HG03159 (cell line): ENCODE measurements around the gene SEPSECS.
A peak's percentile ranks its signal among the peaks of the same experiment; 100 is the strongest.

Experiments
- ATAC-seq: cut with Tn5 transposase; IDR thresholded peaks from one replicate; pipeline ENCODE4 v1.9.1; 2021; ENCODE audit warnings: mild to moderate bottlenecking, moderate library complexity; ENCODE audit not compliant: unreplicated experiment

Gene SEPSECS

DNA sequence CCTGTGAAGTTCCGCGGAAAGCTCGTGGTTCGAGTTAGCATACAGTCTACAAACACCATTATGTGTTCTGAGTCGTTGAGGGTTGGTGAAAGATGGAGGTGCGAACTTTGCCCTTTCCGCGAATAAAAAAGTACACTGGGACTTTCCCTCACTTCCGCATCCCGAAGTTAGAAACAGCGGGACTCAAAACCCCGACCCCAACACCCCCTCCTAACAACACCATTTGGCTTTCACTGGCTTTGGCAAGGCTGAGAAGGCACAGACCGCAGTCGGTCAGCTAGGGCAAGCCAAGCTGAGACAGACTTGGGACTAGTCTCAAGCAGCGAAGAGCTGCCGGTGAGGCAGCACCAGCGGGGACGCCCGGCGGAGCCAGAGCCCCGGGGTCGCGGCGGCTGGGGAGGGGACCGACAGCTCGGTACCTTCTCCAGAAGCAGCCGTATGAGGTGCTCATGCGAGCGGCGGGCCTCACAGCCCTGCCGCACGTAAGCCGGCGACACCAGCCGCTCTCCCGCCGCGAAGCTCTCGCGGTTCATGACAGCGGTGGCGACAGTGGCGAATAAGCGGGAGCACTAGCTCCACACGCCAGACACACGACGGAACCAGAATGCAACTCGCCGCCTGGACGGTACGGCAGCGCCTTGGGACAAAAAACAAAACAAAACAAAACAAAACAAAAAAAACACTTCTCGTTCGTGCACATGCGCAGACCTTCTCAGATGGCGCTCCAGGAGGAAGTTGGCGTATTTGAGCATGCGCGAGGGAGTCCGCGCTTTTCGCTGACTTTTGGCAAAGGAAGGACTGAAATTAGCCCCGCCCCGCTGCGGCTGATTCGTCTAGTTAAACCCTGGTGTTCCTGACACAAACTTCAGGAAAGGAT is at the start of gene SEPSECS:
SEPSECS (minus strand) TSS at position 613 of the 877 bp plus-strand sequence; CDS start at position 533, 80 bp downstream.
- ATAC-seq = peak; percentile 77

DNA sequence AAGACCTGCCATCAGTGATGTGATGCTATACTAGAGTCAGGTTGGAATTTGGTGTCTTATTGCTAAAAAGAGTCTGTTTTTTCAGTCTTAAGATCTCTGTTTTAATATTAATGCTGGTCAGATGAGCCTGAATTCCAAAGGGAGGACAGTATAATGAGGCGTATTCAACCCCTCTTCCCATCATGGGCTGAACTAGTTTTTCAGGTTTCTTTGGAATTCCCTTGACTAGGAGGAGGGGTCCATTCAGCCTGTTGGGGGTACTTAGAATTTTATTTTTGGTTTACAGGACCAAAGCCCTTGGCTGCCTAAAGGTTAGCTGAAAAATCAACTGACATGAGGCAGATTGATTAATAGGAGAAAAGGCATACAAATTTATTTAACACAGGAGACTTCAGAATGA is 49.5 kb upstream of the SEPSECS start:
- ATAC-seq = no peak

DNA sequence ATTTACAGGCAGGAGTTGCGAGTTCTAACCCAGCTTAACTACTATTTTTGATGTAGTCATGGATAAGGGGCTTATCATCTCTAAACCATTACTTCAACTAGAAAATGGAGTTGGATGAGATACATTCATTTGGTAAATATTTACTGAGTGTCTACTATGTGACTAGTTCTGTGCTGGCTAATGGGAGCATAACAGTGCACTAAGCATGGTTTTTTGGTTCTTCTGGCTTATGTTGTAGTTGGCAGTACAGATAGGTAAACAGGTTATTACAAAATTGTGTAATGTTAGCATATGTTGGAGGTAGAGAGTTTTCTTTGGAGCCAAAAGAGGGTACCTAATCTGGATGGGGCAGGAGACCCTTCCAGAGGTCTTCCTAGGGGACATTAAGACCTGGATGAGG is 47.7 kb upstream of the SEPSECS start:
- ATAC-seq = no peak

DNA sequence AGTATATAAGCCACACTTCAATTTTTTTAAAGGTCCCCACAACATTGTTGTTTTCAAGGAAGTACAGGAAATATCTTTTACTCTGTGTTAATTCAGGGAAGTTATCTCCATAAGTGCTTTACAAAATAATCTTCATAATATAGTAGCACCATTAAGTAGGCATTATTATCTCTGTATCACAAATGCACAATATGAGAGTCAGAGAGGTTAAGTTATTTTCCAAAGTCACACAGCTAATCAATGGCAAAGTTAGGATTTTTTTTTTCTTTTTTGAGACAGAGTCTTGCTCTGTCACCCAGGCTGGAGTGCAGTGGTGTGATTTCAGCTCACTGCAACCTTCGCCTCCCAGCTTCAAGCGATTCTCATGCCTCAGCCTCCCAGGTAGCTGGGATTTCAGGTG is 38.5 kb upstream of the SEPSECS start:
- ATAC-seq = no peak

DNA sequence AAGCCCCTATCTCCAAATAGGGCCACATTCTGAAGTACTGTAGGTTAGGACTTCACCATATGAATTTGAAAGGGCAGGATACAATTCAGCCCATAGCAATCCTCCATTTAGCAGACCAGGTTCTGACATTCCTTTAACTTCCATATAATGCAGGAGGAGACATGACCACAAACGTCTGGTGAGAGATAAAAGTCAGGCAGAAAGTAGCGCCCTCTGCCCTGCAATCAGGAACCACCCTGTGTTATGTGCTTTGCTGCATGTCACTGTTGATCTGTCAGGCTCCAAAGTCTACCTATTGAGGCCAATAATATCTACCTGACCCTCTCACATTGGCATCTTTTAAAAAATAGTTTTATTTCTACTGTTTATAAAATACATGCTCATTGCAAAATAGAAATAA is 30.2 kb upstream of the SEPSECS start:
- no peak for ATAC-seq

DNA sequence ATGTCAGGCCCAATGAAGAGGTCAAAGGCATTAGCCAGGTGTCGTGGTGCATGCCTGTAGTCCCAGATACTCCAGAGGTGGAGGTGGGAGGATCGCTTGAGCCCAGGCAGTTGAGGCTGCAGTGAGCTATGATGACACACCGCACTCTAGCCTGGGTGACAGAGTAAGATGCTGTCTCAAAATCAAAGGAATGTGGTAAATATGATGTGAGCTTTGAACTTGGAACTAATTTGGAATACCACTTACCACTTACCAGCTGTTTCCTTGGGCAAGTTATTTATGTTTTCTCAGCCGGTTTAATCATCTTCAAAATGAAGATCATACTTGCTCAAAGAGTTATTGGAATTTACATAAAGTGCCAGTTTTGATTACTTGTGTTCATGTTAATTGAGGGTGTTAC is 23.8 kb upstream of the SEPSECS start:
- ATAC-seq = no peak

DNA sequence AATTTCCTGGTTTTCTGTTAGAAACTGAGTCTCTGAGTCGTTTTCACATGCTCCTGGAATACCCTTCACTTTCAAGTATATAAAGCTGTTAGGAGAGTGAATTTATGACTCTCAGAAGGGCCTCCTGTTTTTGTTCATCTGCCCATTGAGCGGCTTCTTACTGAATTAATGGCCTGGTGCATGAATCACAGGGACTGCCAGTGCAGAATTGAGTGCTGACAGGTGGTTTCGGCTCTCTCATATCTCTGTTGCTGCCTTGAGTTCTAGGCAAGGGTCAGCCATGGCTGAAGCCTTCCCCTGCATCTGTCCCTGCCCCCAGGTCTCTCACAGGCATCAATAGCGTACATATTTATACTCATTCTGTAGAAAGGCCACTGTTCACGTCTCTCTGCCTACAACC is 22.7 kb upstream of the SEPSECS start:
- no peak for ATAC-seq

DNA sequence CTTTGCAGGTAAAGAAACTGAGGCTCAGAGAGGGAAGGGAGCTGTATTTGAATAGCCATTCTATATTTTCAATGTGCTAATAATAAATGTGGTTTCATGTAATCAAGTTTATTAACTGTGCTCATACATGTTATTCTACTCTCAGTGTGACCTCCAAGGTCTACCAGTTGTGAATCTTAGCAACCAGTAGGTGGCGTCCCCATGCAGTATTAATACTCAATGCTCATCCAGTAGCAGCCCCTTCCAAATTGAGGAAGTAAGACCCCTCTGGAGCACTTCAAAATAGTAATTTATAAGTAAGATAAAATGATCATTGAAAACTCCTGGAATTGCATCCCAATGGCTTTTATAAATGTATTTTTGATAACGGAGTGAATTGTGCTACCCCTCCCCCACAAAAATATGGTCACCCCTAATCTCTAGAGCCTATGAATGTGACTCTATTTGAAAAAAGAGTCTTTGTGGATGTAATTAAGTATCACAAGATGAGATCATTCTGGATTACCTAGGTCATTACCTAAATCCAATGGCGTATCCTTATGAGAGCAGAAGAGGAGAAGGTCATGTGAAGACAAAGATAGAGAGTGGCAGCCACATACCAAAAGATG is 20.4 kb upstream of the SEPSECS start:
- ATAC-seq = peak; percentile 98

DNA sequence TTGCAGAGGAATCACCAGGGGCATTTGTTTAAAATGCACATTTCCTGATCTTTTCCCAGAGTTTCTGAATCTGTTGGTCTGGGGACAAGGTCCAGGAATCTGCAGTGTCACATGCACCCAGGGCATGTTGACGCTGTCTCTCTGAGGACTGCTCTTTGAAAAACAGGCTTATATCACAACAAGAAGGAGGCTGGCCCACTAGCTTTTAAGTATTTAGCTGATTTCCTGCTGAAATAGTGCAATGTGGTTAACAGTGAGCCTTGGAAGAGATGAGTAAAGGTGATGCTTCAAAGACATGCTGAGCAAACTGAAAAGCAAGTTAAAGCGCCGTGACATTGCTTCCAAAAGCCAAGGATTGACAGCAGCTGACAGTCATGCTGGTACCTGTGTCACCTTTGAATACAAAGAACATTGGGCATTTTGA is 18.6 kb upstream of the SEPSECS start:
- no peak for ATAC-seq

DNA sequence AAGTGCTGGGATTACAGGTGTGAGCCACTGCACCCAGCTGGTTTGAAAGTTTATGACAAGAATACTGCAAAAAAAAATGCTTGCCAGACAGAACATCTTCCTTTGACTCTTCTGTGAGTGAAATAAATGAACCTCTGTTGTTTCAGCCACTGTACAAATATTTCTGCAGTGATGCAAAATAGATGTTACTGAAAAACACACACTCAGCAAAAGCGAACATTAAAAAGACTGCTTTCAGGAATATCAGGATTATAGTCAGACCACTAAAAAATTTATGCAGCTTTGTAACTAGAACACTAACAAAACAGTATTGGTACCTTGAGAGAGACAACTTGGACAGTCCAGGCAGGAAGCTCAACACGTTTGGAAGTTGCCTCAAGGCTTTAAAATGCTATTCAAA is 16.9 kb upstream of the SEPSECS start:
- no peak for ATAC-seq

DNA sequence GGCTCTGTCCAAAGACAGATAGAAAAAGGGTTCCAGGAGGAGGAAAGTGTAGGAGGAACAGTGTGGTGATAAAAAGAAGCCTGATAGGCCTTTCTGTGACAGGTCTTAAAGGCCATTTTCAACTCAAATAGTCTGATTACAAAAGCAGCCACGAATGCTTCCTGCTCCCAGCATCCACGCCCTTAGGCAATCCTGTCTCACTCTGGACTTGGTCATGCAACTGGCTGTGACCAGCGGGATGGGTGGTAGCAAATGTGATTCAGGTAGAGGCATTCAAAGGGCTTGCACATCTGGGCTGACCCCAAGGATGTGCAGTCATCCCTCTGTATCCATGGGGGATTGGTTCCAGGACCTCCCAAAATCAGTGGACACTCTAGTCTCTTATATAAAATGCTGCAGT is 14.4 kb upstream of the SEPSECS start:
- no peak for ATAC-seq

DNA sequence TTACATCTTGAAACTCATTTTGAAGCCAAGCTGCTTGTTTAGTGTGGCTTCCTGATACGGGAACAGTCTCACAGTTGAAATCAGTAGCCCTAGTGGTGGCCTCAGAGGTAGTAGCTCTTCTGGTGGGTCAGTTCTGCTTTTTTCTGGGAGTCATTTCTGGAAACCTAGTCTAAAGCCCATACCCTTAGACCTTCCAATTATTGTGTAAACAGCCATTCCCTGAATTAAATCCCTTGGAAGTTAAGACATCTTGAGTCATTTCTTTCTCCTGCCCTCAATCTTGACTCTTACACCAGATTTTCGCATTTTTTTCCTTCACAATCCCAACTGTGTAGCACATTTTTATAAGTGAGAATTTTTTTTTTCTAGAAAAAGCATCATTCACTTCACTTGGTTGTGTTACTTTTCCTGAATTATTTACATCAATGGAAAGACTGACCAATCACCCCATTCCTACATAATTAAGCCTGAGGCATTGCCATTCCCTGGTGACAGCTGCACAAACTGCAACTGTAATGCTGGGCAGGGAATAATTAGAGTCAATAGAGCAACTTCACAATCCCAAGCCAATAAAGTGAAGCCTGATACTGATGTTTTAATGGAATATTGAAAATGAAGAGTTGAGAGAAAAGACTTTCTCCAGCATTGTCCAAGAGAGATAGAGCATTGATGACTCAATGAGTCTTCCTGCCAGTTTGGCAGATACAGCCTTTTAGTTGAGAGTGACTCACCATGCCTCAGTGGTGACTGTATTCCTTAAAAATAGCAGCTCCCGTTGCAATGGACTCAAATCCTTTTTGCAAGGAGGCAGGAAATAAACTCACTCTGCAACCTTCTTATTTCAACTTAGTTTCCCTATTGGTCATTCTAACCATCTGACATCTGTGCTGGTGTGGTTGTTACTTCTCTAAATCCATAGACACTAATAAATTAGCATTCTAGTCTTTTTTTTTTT is 13.0 kb upstream of the SEPSECS start:
- ATAC-seq = peak; percentile 81

DNA sequence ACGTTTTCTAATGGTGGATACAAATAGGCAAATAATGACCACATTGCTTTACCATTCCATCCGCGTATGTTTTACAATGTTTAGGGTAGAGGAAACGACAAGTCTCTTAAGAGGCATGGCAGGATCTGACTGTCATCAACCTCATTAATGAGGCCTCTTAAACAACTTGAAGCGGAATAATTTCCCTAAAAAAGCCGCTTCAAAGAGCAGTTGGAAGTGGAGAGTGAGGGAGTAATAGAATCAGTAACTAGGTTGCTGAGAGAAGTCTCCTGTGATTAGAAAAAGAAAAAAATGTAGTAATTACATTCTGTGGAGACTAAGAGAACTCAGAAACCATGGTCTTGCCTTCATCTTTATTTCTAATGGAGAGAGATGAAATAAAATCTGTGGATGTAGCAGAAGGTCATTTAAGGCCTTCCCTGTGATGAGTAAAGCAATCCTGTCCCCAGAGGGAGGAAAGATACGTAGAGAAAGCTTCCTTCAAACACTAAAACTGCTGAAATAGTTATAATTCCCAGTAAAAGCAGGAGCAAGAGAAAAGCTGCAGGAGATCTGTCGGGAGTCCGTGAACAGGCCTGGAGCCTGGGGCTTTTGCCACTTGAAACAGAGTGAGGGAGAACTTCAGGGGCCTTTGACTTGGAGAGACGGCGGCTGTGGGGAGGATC is 11.1 kb upstream of the SEPSECS start:
- no peak for ATAC-seq

DNA sequence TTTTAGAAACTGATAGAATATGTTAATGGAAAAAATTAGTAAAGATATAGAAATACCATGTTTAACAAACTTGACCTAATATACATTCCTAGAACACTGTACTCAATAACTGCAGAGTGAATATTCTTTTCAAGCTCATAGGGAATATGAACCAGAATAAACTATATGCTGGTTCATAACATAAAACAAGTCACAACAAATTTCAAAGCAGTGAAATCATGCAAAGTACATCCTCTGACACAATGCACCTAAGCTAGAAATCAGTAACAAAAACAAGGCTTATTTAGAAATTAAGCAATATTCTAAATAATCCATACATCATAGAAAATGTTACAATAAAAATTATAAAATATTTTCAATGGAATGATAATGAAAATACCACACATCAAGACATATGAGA is 9.2 kb upstream of the SEPSECS start:
- no peak for ATAC-seq

DNA sequence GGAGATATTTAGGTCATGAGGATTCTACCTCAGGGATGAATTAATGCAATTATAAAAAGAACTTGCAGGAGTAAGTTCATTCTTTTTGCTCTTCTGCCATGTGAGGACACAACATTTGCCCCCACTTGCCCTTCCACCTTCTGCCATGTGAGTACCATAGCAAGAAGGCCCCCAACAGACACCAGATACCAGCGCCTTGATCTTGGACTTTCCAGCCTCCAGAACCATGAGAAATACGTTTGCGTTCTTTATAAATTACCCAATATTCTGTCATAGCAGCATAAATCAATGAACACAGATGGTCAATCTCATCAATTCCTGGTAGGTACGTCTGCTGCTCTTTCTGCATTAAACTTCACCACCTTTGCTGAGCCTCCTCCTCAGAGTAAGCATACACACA is 5.7 kb upstream of the SEPSECS start:
- ATAC-seq = no peak

DNA sequence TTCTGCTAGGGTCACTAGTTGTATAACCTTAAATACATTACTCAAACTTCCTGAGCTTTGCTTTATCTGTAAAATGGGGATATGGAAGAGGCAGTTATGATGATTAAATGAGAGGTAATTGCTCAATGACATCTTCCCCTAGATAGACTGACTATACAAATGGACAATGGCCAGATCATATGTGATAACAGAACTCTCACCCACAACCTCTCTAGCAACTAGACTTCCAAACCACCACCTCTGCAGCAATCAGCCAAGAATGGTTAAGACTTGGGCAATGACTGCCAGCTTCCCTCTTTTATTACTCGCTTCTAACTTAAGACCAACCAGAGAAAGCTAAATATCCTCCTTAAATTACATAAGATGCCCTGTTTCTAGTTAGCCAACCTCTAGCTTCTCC is 2.9 kb upstream of the SEPSECS start:
- ATAC-seq = no peak

DNA sequence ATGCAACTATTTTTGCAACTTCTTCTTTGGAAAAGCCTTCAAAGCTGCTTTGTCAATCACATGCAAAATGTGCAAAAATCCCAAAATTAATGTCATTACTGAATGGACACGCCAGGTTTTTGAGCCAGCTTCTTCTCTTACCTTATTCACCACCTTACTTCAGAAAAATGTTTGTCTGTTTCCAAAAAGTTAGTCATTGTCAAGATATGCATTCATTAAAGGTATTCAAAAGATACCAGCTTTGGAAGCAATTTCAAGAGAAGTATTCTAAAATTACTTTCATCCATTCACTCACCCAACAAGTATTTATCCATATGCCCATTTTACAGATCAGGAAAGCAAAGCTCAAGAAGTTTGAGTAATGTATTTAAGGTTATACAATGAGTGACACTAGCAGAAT is 2.3 kb upstream of the SEPSECS start:
- no peak for ATAC-seq

DNA sequence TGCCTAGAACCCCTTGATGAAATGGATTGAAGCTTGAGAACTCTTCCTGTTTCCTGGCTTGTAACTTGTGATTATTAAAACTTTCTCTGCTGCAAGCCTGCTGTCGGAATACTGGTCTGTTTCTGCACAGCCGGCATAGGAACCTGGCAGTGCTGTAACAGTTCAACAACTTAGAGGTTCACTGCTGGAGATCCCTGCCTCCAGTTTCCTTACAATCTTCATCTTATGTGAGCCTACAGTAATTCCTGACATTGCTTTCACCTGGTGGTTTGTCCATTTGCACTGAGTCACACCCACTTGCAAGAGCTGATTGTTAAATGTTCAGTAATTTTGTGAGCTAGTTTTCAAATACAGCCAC is 1.3 kb upstream of the SEPSECS start:
- no peak for ATAC-seq

DNA sequence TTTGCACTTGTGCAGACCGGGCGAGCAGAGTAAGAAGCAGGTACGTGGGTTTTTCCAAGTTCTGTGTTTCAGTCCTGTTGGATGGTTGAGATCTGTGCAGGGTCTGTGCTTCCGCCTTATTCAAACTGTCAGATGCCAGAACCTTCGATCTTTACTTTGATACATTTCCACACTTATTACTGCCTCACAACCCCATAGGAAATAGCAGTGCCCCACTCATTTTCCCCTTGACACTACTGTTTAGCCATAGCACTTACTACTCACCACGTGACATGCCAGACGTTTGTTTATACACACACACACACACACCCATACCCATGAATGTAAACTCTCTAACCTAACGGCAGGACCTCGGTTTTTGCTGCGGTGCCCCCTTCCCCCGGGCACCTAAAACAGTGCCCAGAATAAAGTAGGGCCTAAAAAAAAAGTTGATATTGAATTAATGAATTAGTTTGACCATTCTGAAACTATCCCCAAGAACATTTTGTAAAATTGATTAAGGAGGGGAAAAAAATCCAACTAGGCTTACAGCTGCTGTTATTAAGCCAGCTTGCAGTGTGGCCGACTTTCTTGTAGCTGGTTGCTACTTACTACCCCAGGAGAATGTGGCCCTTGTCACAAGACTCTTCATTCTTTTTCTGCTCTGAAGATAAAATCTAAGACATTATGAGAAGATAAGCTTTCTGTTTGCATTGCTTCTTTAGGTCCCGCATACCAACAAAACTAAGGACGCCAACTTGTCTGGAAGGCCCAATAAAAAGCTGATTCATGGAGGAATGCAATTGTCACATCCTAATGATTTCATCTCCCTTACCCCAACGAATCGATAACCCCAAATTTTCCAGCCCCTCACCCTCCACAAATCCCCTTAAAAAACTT is 704 bp upstream of the SEPSECS start:
- peak; percentile 46 for ATAC-seq

DNA sequence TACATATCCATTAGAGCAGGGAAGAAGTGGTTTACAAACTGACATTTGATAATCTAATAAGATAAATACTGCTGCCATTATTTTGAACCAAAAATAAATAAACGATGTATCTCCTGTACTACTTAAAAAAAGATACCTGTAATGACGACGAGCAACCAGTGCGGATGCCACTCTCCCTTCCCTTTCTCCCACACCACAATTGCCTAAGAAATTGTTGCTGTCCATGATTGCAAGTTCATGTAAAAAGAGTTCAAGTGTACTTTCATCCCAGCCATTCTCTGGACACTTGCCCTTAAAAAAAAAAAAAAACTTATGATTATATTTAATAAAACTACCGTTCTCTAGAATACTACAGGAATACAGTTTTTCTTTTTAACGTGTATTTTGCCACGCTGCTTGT is 1.4 kb downstream of the SEPSECS start:
- ATAC-seq = no peak
